HG02798 (cell line): ENCODE measurements around the gene CCDC69.
A peak's percentile ranks its signal among the peaks of the same experiment; 100 is the strongest.
"Not testable (repeated sequence)": the region's sequence is repeated elsewhere in the genome, so short reads cannot be mapped to it uniquely, and the experiment has no call there.

Source experiments
- ATAC-seq: cut with Tn5 transposase; IDR thresholded peaks from one replicate; pipeline ENCODE4 v1.9.1; 2021; ENCODE audit warnings: mild to moderate bottlenecking; ENCODE audit not compliant: unreplicated experiment, poor library complexity

CCDC69 gene

DNA sequence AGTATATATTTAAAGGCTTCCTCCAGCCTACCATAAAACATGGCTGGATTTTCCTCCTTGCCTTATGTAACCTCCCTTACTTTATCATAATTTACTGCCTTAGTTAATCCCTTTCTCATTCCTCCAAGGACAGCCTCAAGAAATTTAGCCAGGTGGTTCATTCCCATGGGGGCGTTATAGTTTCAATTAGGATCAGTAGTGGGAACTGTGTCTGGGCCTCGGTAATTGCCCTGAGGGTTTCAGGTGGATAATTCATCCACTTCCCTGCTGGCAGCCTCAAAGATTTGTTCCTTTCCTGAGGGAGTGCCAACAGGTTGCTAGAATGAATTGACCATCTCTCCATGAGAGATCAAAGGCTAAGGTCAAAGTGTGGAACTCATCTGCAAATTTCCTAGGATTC is 24.8 kb upstream of the CCDC69 start:
- no peak for ATAC-seq

DNA sequence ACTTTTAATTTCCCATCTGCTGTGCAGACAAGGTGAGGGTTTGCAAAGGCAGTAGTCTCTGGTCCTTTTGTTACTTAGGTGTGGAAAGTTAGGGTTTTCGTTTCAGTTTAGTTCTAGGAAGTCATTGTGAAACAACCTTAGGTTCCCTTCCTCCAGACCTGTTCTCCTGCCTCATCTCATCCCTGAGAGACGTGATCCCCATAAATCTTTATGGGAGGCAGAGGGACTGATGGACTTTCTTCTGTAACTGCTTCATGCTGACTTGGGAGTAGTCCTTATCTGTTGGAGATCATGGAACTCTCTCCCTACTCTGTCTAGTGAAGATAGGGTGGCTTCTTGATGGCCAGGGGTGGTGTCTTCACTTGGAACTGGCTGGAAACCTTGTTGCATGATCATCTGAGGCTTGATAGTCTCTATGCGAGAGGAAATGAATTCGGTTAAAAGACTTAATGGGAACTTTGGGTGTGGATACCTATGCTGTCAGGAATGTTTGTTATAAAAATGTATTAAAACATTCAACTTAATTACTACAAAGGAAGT is 21.9 kb upstream of the CCDC69 start:
- no peak for ATAC-seq

- ATAC-seq: no peak
Measured at GRCh38 chr5:151244206-151244605, 20.3 kb upstream of the CCDC69 start.

GRCh38 chr5:151243564-151243963 is 19.7 kb upstream of the CCDC69 start:
- no peak for ATAC-seq

GRCh38 chr5:151243127-151243526 is 19.2 kb upstream of the CCDC69 start:
- ATAC-seq: no peak

GRCh38 chr5:151240924-151241635 is 17.2 kb upstream of the CCDC69 start:
- peak; percentile 26 for ATAC-seq

DNA sequence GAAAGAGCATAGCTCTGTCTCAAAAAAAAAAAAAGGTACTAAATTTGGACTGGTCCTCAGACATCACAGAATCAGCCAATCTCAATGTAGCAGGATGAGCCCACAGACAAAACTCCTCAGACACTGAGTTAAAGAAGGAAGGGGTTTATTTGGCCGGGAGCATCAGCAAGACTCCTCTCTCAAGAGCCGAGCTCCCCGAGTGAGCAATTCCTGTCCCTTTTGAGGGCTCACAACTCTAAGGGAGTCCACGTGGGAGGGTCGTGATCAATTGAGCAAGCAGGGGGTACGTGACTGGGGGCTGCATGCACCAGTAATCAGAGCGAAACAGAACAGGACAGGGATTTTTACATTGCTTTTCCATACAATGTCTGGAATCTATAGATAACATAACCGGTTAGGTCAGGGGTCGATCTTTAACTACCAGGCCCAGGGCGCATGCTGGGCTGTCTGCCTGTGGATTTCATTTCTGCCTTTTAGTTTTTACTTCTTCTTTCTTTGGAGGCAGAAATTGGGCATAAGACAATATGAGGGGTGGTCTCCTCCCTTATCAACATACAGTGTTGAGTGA is 16.5 kb upstream of the CCDC69 start:
- not testable (repeated sequence) for ATAC-seq

DNA sequence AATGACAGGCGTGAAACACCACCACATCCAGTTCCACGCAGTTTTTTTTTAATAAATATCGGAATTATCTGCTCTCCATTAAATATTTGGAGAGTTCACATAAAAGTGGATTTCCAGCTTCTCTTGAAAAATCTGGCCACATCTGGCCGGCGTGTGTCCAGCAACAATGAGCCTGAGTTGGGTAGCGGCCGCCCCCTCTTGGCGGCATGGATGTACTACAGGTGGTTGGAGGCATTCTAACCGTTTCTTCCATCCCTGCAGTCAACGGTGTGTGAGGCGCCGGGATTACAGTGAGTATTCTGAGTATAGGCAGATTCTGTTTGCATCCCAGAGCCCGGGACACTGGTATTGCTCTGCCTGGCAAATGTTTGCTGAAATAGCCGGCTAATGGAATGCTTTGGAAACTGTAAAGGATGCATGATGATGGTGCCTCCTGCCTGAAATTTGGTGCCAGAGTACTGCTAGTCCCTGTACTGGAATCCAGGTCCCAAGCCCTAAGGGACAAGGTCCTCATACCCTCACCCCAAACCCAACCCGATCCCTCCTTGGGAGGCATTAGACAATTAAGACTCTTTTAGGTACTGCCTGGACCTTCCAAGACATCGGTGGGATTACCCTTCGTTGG is 15.5 kb upstream of the CCDC69 start:
- ATAC-seq: peak; percentile 28

DNA sequence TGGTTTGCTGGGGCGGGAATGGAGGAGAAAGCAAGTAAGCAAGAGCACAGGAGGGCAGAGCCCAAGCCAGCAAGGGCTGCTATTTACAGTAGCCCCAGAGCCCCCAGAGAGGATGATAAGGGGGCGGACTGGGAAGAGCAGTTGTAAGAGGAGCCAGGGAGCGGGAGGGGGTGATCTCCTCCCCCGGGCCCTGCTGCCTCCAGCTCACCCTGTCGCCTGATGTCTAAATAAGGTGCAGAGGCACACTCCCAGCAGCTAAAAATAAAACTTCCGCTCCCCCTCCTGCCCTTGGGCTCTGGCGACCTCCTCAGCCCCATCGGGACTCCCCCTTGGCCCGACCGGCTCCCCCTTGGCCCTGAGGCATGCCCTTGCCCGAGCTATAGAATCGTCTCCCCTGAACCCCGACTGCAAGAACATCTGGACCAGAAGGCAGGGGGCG is 14.4 kb upstream of the CCDC69 start:
- ATAC-seq: peak; percentile 35

DNA sequence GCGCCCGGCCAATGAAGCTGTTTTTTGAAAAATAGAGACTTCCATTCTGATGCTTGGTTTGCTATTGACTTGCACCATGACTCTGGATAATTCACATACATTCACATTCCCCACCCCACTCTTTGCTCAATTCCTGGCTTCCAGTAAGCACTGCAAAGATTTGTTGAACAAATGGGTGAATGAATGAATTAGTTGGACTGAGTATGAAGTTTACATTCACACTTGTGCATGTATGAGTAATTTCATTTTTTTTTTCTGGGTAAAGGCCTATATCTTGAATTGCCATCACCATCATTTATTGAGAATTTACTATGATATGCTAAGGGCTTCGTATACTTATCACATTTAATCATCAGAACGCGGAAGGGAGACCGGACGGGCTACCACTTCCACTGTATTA is 13.8 kb upstream of the CCDC69 start:
- ATAC-seq: no peak

- no peak for ATAC-seq
Measured at GRCh38 chr5:151236888-151237287, 13.0 kb upstream of the CCDC69 start.

GRCh38 chr5:151235239-151235571 is 11.3 kb upstream of the CCDC69 start:
- ATAC-seq: not testable (repeated sequence)

DNA sequence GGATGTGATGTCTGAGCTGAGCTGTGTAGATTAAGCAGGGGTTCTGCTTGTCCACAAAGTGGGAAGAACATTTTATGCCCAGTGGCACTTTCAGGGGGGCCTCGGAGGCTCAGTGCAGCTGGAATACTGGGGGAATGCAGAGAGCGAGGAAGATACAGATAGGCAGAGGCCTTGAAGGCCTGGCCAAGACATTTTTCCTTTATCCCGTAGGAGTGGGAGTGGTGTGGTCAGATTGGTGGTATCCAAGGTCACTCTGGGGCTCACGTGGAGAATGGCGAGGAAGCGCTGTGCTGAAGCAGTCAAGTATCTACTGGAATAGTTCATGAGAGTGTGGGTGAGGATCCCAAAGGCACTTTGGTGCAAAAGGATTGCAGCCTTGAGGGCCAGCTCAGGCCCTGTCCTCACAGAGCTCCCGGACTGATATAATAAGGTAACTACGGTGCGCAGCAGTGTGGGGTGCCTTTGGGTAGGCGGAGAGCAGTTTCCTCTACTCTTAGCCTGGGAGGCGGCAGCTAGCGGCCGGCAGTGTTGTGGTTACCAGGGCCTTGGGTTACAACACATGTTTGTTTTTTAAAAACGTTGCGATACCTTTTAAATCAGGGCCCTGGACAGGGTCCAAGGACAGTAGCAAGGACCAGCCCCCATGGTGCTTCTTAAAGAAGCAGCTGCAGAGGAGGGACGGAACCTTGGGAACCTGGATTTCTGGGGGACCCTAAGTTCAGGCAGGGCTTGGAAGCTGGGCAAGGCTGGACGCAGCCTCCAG is 10.8 kb upstream of the CCDC69 start:
- peak; percentile 82 for ATAC-seq

DNA sequence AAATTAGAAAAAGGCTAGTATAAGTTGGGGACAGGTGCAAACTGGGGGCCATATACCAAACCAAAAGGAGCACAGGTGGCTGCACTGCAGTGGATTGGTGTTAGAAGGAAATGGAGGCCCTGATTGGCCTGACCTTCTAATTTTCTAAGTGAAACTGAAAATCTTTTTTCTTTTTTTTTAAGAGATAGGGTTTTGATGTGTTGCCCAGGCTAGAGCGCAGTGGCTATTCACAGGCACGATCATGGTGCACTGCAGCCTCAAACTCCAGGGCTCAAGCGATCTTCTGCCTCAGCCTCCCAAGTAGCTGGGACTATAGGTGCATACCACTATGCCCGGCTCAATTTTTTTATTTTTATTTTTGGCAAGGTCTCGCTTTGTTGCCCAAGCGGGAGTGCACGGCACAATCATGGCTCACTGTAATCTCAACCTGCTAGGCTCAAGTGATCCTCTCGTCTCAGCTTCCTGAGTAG is 9.8 kb upstream of the CCDC69 start:
- peak; percentile 66 for ATAC-seq

DNA sequence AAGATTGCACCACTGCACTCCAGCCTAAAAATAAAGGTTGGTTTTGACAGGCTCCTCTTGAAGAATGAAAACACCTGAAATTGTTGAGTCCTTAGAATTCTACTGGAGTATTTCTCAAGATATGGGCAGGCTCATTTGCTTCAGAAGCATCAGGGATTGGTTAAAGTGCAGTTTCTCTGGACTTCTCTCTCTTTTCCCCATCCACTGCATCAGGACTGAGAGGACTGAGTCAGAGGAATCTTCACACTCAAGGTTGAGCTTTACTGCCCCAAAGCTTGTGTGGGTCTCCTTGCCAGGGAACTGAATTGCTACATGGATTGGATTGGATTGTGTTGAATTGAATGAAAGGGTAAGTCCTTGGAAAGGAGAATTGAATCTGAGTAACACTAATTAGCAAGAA is 7.5 kb upstream of the CCDC69 start:
- no peak for ATAC-seq

DNA sequence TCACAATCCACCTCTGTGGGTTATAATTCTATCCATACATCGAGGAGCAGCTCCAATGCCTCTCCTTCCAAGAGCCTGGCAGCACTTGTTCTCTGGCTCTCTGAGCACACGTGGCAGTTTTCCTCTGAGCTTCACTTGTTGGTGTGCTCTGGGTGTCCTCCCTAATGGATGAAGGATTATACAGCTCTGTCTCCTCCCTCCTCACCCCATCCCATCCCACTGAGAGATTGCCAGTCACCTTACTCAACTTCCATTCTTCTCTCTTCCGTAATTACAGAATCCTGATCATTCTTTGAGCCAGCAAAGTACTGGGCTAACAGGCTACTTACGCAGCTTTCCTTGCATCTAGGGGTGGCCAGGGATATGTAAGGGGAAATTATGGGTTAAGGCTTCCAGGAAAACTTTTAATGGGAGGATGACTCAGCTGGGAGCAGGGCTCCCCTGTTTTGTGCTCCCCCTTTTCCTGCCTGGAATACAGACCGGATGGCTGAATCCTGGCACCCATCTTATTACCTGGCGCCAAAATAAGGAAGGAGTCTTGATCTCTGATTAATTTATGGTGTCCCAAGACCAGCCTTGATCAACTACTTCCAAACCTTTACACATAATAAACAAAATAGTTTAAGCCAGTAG is 6.3 kb upstream of the CCDC69 start:
- no peak for ATAC-seq

- no peak for ATAC-seq
Measured at GRCh38 chr5:151228986-151229385, 5.1 kb upstream of the CCDC69 start.

DNA sequence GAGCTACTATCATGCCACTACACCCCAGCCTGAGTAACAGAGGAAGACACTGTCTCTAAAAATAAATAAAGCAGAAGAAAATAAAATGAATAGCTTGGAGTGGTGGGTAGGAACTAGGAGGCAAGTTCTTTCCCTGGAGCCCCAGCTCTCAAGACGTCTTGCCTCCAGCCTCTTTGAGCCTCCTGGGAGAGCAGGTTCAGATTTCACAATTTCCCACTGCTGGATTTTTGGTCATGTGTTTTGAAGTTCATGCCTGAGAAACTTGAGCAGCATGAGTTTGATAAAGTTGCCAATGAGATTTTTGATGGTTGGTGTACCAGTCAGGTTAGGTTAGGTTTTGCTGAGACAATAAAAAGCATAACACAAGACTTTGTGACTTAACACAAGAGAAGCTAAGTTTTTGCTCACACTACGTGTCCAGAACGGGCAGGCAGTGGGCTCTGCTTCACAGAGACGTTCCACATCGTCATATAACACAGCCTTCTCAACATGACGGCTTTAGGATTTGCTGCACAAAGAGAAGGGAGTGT is 4.1 kb upstream of the CCDC69 start:
- no peak for ATAC-seq

- no peak for ATAC-seq
Measured at GRCh38 chr5:151225475-151225874, 1.6 kb upstream of the CCDC69 start.

GRCh38 chr5:151225071-151225470 is 1.2 kb upstream of the CCDC69 start:
- ATAC-seq: no peak
